OCI-LY3 (cell line): ENCODE data around the gene MINDY1.

ENCODE experiments used
- H2AFZ ChIP-seq: fragments of 200-600, 300-600 bp; shearing (Covaris generic); 2 replicates; pipeline ENCODE4 v1.6.0; 2014; ENCODE audit warnings: antibody characterized with exemption, low read depth, low read length
- H3K27ac ChIP-seq: fragments of 200-600, 300-600 bp; sonication (generic); 2 replicates; pipeline ENCODE4 v1.5.1; 2014; ENCODE audit warnings: mild to moderate bottlenecking, low read length, moderate library complexity, mixed read lengths
- H3K27me3 ChIP-seq: fragments of 200-600, 300-600 bp; sonication (generic); 2 replicates; pipeline ENCODE4 v1.6.1; 2014; ENCODE audit warnings: low read depth, low read length, mixed read lengths
- H3K36me3 ChIP-seq: fragments of 200-600, 300-600 bp; sonication (generic); replicated peaks from 2 replicates; pipeline ENCODE3; 2014; ENCODE audit warnings: low read depth, low read length, mixed read lengths
- H3K4me1 ChIP-seq: fragments of 300-600, 200-600 bp; sonication (generic); 2 replicates; pipeline ENCODE4 v1.6.1; 2014; ENCODE audit warnings: low read length, mixed read lengths
- H3K4me2 ChIP-seq: fragments of 200-600, 300-600 bp; sonication (generic); 2 replicates; pipeline ENCODE4 v1.6.1; 2014; ENCODE audit warnings: low read length, mixed read lengths
- H3K4me3 ChIP-seq: fragments of 300-600, 200-600 bp; sonication (generic); 2 replicates; pipeline ENCODE4 v1.5.1; 2014; ENCODE audit warnings: antibody characterized with exemption, mild to moderate bottlenecking, low read length, moderate library complexity
- H3K79me2 ChIP-seq: fragments of 300-600, 200-600 bp; shearing (Covaris generic); 2 replicates; pipeline ENCODE4 v1.6.1; 2014; ENCODE audit warnings: mild to moderate bottlenecking, low read length, mixed read lengths
- H3K9ac ChIP-seq: fragments of 300-600, 200-600 bp; shearing (Covaris generic); 2 replicates; pipeline ENCODE4 v1.6.0; 2014; ENCODE audit warnings: mild to moderate bottlenecking, low read length, moderate library complexity
- H3K9me3 ChIP-seq: fragments of 200-600, 300-600 bp; shearing (Covaris generic); 2 replicates; pipeline ENCODE4 v1.6.1; 2014; ENCODE audit warnings: low read length, mixed read lengths; ENCODE audit not compliant: insufficient read depth
- H4K20me1 ChIP-seq: fragments of 200-600, 300-600 bp; sonication (generic); 2 replicates; pipeline ENCODE4 v1.6.1; 2016; ENCODE audit warnings: low read length, mixed read lengths; ENCODE audit not compliant: insufficient read depth
- CTCF ChIP-seq: fragments of 200-600, 300-600 bp; sonication (generic); IDR thresholded peaks from 2 replicates; pipeline ENCODE4 v1.5.1; 2014; ENCODE audit warnings: antibody characterized with exemption, low read length, low read depth
- EZH2phosphoT487 ChIP-seq: fragments of 200-600 bp; shearing (Covaris generic); IDR thresholded peaks from 2 replicates; pipeline ENCODE4 v1.6.1; 2018; ENCODE audit warnings: antibody characterized with exemption, mixed run types, low read depth

MINDY1 gene

GRCh38 chr1:151026460-151026859 lies 19.8 kb upstream of the MINDY1 start:
- H3K27me3 ChIP-seq, result no peaks in the 10 kb centered on the region
- H2AFZ ChIP-seq, result no peak overlapping the region
- peaks cover 14% of the 10 kb centered on the region for H3K36me3 ChIP-seq

GRCh38 chr1:151024540-151025146 lies 17.9 kb upstream of the MINDY1 start:
- Histone ChIP-seq H4K20me1 (no peaks in the 10 kb centered on the region), H3K4me1 (no peaks in the 10 kb centered on the region; the same call in 1 of the 2 replicates), H2AFZ (no peak overlapping the region), H3K27ac (no peak overlapping the region), H3K9me3 (no peaks in the 10 kb centered on the region), H3K36me3 (peaks cover 14% of the 10 kb centered on the region), H3K4me2 (peak overlapping the region; percentile 30), H3K79me2 (no peaks in the 10 kb centered on the region), H3K4me3 (no peak overlapping the region), H3K27me3 (no peaks in the 10 kb centered on the region), H3K9ac (no peak overlapping the region)
- TF ChIP-seq EZH2phosphoT487 (no peak), CTCF (peak; percentile 89)

More at GRCh38 chr1:151026460-151026859, 19.8 kb upstream of the MINDY1 start:
- Histone ChIP-seq H4K20me1 (no peaks in the 10 kb centered on the region), H3K4me2 (no peak overlapping the region), H3K9ac (no peak overlapping the region), H3K4me1 (no peaks in the 10 kb centered on the region; the same call in 1 of the 2 replicates), H3K79me2 (no peaks in the 10 kb centered on the region), H3K27ac (no peak overlapping the region), H3K9me3 (no peaks in the 10 kb centered on the region), H3K4me3 (no peak overlapping the region)
- TF ChIP-seq CTCF, result no peak
- no peak for TF ChIP-seq EZH2phosphoT487

GRCh38 chr1:151013518-151013917 lies 6.8 kb upstream of the MINDY1 start:
- H3K36me3 ChIP-seq, result peaks cover 2% of the 10 kb centered on the region
- TF ChIP-seq EZH2phosphoT487 (no peak), CTCF (no peak)
- H3K9me3 ChIP-seq, result no peaks in the 10 kb centered on the region
- H3K4me2 ChIP-seq, result no peak overlapping the region
- H2AFZ ChIP-seq, result no peak overlapping the region
- no peak overlapping the region for H3K9ac ChIP-seq
- H3K27me3 ChIP-seq, result no peaks in the 10 kb centered on the region
- no peak overlapping the region for H3K27ac ChIP-seq
- H3K79me2 ChIP-seq, result peaks cover 12% of the 10 kb centered on the region; the same call in 1 of the 2 replicates
- H4K20me1 ChIP-seq, result no peaks in the 10 kb centered on the region
- no peak overlapping the region for H3K4me3 ChIP-seq
- H3K4me1 ChIP-seq, result peaks cover 11% of the 10 kb centered on the region

GRCh38 chr1:151012684-151013471 lies 6.2 kb upstream of the MINDY1 start:
- no peak overlapping the region for H3K9ac ChIP-seq
- H3K9me3 ChIP-seq, result no peaks in the 10 kb centered on the region
- H3K79me2 ChIP-seq, result peaks cover 14% of the 10 kb centered on the region; the same call in 1 of the 2 replicates
- no peaks in the 10 kb centered on the region for H3K27me3 ChIP-seq
- peaks cover 12% of the 10 kb centered on the region for H3K4me1 ChIP-seq
- no peak overlapping the region for H2AFZ ChIP-seq
- no peaks in the 10 kb centered on the region for H4K20me1 ChIP-seq
- no peak for TF ChIP-seq EZH2phosphoT487
- TF ChIP-seq CTCF, result no peak
- H3K27ac ChIP-seq, result no peak overlapping the region
- H3K4me3 ChIP-seq, result no peak overlapping the region
- no peaks in the 10 kb centered on the region for H3K36me3 ChIP-seq
- no peak overlapping the region for H3K4me2 ChIP-seq
